ENCODE measurements around the gene PRKN.

GRCh38 chr6:161344626-161345025 is 1382.9 kb downstream of the PRKN start:
- TF ChIP-seq CTCF (IDR thresholded peaks at IDR 0.05 in 8 of 11, conservative IDR thresholded peaks at IDR 0.05 in 3 of 11) (no peak), POLR2AphosphoS5 (IDR thresholded peaks at IDR 0.05) (no peak), POLR2A (IDR thresholded peaks at IDR 0.05) (no peak)
